T follicular helper cell (primary cell): ENCODE results near the gene CCSER1.
"Not testable (repeated sequence)": the region's sequence is repeated elsewhere in the genome, so short reads cannot be mapped to it uniquely, and the experiment has no call there.

Source experiments
- DNase-seq: peaks from one replicate; pipeline ENCODE4 v3.0.0-alpha.2; 2020; ENCODE audit warnings: low read depth

The CCSER1 gene

GRCh38 chr4:91373546-91373945 is 1246.4 kb downstream of the CCSER1 start:
- DNase-seq, result no peak

- DNase-seq, result not testable (repeated sequence)
Observed at GRCh38 chr4:91405431-91405830, 1278.2 kb downstream of the CCSER1 start.

GRCh38 chr4:91422011-91422410 is 1294.8 kb downstream of the CCSER1 start:
- DNase-seq, result no peak

- no peak for DNase-seq
Observed at GRCh38 chr4:91426725-91427124, 1299.5 kb downstream of the CCSER1 start.

GRCh38 chr4:91427171-91427570 is 1300.0 kb downstream of the CCSER1 start:
- DNase-seq, result no peak

GRCh38 chr4:91434631-91435030 is 1307.4 kb downstream of the CCSER1 start:
- no peak for DNase-seq

- DNase-seq, result no peak
Observed at GRCh38 chr4:91436556-91436955, 1309.4 kb downstream of the CCSER1 start.

- no peak for DNase-seq
Observed at GRCh38 chr4:91447168-91447567, 1320.0 kb downstream of the CCSER1 start.

- DNase-seq, result no peak
Observed at GRCh38 chr4:91448668-91449330, 1321.6 kb downstream of the CCSER1 start.

GRCh38 chr4:91454111-91454510 is 1326.9 kb downstream of the CCSER1 start:
- no peak for DNase-seq

- not testable (repeated sequence) for DNase-seq
Observed at GRCh38 chr4:91462566-91462965, 1335.4 kb downstream of the CCSER1 start.

- no peak for DNase-seq
Observed at GRCh38 chr4:91470671-91471070, 1343.5 kb downstream of the CCSER1 start.

GRCh38 chr4:91471280-91471679 is 1344.1 kb downstream of the CCSER1 start:
- no peak for DNase-seq

GRCh38 chr4:91472046-91472445 is 1344.9 kb downstream of the CCSER1 start:
- DNase-seq, result no peak

- DNase-seq, result no peak
Observed at GRCh38 chr4:91485415-91485814, 1358.2 kb downstream of the CCSER1 start.

GRCh38 chr4:91488946-91489345 is 1361.8 kb downstream of the CCSER1 start:
- DNase-seq, result no peak

GRCh38 chr4:91497892-91498291 is 1370.7 kb downstream of the CCSER1 start:
- DNase-seq, result no peak

GRCh38 chr4:91502365-91502764 is 1375.2 kb downstream of the CCSER1 start:
- no peak for DNase-seq

GRCh38 chr4:91513326-91513725 is 1386.1 kb downstream of the CCSER1 start:
- DNase-seq, result no peak

GRCh38 chr4:91519155-91519554 is 1392.0 kb downstream of the CCSER1 start:
- DNase-seq, result no peak

- DNase-seq, result no peak
Observed at GRCh38 chr4:91525621-91526020, 1398.4 kb downstream of the CCSER1 start.

- no peak for DNase-seq
Observed at GRCh38 chr4:91527056-91527455, 1399.9 kb downstream of the CCSER1 start.

GRCh38 chr4:91567594-91567993 is 1440.4 kb downstream of the CCSER1 start:
- no peak for DNase-seq

- DNase-seq, result no peak
Observed at GRCh38 chr4:91577864-91578263, 1450.7 kb downstream of the CCSER1 start.
